HFF-Myc (cell line): ENCODE results near the gene VASP.
A peak's percentile ranks its signal among the peaks of the same experiment; 100 is the strongest.

ENCODE experiments used
- DNase-seq: peaks from one replicate; pipeline ENCODE4 v3.0.0-alpha.2; 2011; ENCODE audit warnings: low read depth; ENCODE audit errors: extremely low read depth
- H3K4me3 ChIP-seq: replicated peaks from 2 replicates; pipeline ENCODE4 v1.5.1; 2011; ENCODE audit warnings: low read depth, mild to moderate bottlenecking, control low read depth, low read length
- TF ChIP-seq, protein P1 (sequence below): IDR thresholded peaks from 2 replicates; pipeline ENCODE4 v1.5.1; 2012; ENCODE audit warnings: mild to moderate bottlenecking, low read depth, low read length, control low read depth; ENCODE audit errors: missing control alignments

VASP gene

DNA sequence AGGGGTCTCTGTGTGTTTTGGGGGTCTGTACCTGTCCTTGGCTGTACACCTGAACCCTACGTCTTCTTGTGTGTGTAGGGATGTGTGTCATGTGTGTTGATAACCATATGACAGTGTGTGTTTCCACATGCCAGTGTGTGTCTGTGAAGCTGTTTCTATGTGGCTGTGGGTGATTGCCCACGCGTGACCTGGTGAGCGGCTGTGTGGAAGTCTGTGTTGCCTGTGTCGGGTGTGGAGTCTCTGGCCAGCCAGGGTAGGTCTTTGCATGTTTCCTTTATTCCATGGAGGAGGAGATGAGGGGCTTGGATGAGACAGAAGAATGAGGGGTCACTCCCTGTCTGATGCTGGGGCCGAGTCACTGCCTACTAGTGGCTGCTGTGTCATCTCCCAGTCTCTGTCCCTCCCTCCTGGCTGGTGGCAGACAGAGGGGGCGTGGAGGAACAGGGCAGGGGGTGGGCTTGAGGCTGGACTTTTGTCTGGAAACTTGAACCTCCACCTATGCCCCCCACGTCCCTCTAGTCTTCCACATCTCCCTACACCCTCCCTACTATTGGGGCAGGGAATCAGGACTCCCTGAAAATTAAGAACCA, 42.3 kb upstream of the VASP start:
- TF ChIP-seq, protein P1, sequence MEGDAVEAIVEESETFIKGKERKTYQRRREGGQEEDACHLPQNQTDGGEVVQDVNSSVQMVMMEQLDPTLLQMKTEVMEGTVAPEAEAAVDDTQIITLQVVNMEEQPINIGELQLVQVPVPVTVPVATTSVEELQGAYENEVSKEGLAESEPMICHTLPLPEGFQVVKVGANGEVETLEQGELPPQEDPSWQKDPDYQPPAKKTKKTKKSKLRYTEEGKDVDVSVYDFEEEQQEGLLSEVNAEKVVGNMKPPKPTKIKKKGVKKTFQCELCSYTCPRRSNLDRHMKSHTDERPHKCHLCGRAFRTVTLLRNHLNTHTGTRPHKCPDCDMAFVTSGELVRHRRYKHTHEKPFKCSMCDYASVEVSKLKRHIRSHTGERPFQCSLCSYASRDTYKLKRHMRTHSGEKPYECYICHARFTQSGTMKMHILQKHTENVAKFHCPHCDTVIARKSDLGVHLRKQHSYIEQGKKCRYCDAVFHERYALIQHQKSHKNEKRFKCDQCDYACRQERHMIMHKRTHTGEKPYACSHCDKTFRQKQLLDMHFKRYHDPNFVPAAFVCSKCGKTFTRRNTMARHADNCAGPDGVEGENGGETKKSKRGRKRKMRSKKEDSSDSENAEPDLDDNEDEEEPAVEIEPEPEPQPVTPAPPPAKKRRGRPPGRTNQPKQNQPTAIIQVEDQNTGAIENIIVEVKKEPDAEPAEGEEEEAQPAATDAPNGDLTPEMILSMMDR, result no peak
- DNase-seq, result no peak
- no peak overlapping the region for H3K4me3 ChIP-seq

DNA sequence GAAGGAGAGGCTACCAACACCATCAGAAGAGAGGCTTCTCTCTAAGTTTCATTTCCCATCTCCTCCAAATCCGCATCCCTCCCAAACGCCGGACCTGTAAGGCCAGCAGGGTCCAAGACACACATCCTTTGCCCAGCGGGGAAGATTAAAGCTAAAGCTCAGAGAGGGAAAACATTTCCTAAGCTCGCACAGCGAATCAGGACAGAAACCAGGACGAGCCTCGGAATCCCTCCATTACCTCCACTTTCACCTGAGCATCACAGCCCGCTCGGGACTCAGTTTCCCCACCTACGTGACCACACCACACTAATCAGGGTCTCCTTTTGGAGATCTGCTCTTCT, 40.2 kb upstream of the VASP start:
- peak overlapping the region; percentile 71 for H3K4me3 ChIP-seq
- TF ChIP-seq, protein P1, result peak; percentile 18
- DNase-seq, result no peak

DNA sequence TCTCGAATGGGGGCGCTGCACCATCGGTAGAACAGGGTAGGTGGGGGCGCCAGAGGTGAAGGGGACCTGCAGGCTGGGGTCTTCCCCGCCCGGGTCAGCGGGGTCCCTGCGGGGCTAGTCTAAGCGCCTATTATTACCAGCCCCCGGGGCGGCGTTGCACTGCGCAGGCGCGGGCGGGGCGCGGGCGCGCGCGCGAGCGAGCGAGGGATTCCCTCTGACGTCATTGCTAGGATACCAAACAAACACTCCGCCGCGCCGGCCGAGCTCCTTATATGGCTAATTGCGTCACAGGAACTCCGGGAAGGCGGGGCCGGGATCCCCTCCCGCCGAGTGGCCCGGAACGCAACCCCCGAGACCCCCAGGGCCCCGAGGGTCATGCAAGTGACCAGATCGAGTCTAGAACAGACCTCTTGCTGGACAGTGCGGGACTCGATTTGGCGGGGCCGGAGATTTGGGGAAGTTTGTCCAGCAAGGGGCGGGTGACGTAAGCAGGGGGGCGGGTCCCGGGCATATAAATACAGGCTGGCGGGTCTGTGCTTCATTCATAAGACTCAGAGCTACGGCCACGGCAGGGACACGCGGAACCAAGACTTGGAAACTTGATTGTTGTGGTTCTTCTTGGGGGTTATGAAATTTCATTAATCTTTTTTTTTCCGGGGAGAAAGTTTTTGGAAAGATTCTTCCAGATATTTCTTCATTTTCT, 39.7 kb upstream of the VASP start, which contains the start of gene FOSB:
FOSB (plus strand) TSS at position 541 of the 703 bp plus-strand sequence. CDS start 591 bp downstream, outside the sequence.
- H3K4me3 ChIP-seq, result peak within 1 kb of the TSS; percentile 71
- DNase-seq, result peak; percentile 78
- TF ChIP-seq, protein P1, result no peak

DNA sequence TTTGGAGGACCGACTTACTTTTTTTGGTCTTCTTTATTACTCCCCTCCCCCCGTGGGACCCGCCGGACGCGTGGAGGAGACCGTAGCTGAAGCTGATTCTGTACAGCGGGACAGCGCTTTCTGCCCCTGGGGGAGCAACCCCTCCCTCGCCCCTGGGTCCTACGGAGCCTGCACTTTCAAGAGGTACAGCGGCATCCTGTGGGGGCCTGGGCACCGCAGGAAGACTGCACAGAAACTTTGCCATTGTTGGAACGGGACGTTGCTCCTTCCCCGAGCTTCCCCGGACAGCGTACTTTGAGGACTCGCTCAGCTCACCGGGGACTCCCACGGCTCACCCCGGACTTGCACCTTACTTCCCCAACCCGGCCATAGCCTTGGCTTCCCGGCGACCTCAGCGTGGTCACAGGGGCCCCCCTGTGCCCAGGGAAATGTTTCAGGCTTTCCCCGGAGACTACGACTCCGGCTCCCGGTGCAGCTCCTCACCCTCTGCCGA, 39.1 kb upstream of the VASP start:
- DNase-seq, result no peak
- TF ChIP-seq, protein P1, result no peak
- H3K4me3 ChIP-seq, result peak overlapping the region; percentile 71

GRCh38 chr19:45468803-45469131, 38.5 kb upstream of the VASP start:
- TF ChIP-seq, protein P1, result no peak
- no peak for DNase-seq
- H3K4me3 ChIP-seq, result peak overlapping the region; percentile 71

DNA sequence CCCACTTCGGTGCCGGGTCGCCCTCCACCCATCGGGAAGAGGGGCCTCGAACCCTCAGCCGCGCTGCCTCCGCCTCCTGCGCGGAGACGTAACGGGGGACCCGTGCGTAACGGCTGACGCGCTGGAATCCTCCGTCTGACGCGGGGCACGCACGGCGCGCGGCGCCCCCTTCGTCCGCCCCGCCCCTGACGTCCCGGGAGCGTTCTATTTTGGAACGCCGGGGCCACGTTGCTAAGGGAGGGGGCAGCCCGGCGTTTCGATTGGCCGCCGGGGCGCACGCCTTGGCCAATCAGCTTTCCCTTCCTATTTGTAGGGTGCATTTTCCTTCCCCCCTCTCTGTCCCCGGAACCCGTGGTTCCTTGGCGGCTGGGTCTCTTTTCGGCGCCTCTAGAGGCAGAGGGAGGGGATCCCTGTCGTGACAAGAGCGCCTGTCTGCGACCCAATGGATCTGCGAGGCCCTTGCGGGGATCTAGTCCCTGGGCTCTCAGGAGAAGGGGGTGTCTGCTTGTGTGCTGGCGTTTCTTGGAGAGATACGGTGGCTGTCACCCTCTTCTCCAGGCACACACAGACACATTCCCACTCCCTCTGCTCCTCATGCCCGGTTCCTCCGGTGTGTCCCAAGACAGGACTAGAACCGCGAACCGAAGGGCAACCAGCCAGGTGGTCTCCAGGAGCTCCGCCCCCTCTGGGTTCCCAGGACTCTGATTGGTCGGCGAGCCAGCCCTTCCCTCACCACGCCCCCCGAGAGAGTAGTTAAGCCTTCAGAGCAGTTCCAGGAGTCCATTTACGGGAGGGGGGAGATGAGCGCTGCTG, 37.9 kb upstream of the VASP start:
- DNase-seq, result no peak
- peak overlapping the region; percentile 71 for H3K4me3 ChIP-seq
- TF ChIP-seq, protein P1, result no peak
